Measurements from ENCODE around the gene ESX1. TPM values are rescaled to one million over a fixed set of nuclear protein-coding genes. Genes with fewer than 3 reads are reported as not detected.

ESX1 gene
- not detected for total RNA-seq

DNA sequence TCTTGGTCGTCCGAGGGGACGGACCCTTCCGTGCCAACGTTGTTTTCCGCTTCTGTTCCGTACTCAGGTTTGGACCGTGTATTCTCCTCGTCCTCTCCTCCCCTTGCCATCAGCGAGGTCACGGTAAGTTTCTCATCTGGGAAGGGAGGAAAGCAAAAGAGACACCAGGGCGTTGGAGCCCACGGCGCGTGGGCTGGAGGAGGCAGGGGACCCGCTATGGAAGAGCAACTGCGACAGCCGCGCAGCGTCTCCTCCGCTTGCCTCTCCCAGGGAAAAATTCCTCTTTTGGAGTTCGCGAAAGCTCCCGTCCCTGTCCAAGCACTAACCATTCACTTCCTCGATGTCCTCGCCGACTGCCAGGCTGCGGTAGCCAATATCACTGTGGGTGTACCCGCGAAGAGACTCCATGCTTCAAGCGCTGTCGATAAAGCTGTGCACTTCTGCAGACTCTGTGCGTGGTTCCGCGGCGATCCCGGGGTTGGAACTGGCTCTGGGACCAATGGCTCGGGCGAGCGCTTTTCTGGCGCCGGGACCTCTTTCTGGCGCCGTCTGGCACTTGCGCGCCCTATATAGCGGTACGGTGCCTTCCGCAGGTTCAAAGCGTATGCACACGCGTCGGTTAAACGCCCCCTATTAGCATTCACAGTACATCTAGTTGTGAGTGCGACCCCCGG, at the start of gene ESX1:
Gene ESX1, minus strand, starts transcription at position 492 of the 674 bp plus-strand sequence. Its CDS starts 84 bp downstream, at position 408.

Other genes with a start within 250 kb of the ESX1 start
- gene H2BW1, start 241.2 kb downstream of the ESX1 start, total RNA-seq, result not detected
- gene H2BW2, start 215.0 kb downstream of the ESX1 start, total RNA-seq, result not detected
- 12.6 TPM for gene TMSB15C, start 178.7 kb downstream of the ESX1 start, total RNA-seq
- 8.0 TPM for gene ZCCHC18, start 142.4 kb downstream of the ESX1 start, total RNA-seq
- 35.8 TPM for gene SLC25A53, start 97.9 kb downstream of the ESX1 start, total RNA-seq
- 44.3 TPM for gene FAM199X, start 88.5 kb downstream of the ESX1 start, total RNA-seq